ENCODE results near the gene SPATA16. TPM values are rescaled to one million over a fixed set of nuclear protein-coding genes. Genes with fewer than 3 reads are reported as not detected.
"Not testable (repeated sequence)": the region's sequence is repeated elsewhere in the genome, so short reads cannot be mapped to it uniquely, and the experiment has no call there.

The SPATA16 gene
- total RNA-seq, 2 experiments from 2014 or later = not detected

DNA sequence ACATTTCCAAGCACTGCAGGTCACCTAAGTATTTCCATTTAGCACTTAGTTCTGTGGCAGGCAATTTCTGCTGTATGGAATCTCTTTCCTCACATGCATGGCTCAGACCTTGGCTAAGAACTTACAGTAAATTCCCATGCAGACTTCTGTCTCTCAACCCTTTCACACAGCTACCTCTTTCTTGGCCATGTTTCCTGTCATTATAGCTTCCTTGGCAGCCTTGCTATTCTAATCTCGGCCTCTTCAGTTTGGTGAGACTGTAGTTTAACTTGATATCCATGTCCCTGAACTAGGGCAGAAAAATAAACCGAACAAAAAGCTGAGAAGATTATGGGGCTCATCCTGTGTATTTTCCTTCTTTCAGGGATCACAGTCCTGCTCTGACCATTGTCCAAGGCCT lies 96.0 kb downstream of the SPATA16 start:
- ChIA-PET CTCF (no interaction called here), POLR2A (no interaction called here)
- Mint-ChIP-seq H3K36me3 (ENCODE audit: low read depth) (no peaks in the 10 kb centered on the region), H3K4me1 (no peaks in the 10 kb centered on the region), H3K27me3 (no peaks in the 10 kb centered on the region), H3K27ac (no peak overlapping the region), H3K9me3 (no peaks in the 10 kb centered on the region), H3K4me3 (no peak overlapping the region)
- DNase-seq = no peak

DNA sequence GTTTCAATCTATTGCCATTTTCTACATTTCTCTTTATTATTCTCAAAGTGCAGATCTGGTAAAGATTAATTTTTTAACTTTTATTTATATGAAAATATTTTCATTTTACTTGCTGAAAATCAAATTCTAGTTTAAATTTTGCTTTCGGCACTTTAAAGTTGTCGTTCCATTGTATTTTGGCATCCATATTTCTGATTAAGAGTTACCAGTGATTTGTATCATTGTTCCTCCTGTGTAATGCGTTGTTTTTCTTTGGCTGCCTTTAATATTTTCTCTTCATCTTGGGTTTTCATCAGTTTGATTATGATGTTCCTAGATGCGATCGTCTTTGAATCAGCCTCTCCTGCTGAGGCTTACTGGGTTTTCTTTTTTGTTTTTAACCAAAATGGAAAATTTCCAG lies 97.3 kb downstream of the SPATA16 start:
- DNase-seq = no peak
- Mint-ChIP-seq H3K27me3 (no peaks in the 10 kb centered on the region), H3K4me1 (no peaks in the 10 kb centered on the region), H3K36me3 (ENCODE audit: low read depth) (no peaks in the 10 kb centered on the region), H3K27ac (no peak overlapping the region), H3K4me3 (no peak overlapping the region), H3K9me3 (no peaks in the 10 kb centered on the region)
- ChIA-PET POLR2A (no interaction called here), CTCF (no interaction called here)

DNA sequence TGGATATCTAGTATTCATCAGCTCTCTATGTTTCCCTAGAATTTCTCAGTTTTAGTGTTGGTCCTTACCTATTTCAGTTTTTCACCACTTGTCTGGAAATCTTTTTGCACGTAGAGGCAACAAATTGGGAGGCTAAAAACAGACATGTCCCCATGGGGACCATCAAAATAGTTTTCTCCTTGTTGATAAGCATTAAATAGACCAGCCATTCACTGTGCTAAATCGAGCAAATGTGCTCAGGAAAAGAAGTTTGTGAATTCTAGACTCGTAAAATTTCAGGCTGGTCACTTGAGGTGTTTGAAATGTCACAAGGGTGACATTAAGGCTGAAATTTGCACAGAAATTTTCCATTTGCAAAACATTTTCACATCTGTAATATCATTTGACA lies 102.6 kb downstream of the SPATA16 start:
- no peaks in the 10 kb centered on the region for H3K4me1 Mint-ChIP-seq

DNA sequence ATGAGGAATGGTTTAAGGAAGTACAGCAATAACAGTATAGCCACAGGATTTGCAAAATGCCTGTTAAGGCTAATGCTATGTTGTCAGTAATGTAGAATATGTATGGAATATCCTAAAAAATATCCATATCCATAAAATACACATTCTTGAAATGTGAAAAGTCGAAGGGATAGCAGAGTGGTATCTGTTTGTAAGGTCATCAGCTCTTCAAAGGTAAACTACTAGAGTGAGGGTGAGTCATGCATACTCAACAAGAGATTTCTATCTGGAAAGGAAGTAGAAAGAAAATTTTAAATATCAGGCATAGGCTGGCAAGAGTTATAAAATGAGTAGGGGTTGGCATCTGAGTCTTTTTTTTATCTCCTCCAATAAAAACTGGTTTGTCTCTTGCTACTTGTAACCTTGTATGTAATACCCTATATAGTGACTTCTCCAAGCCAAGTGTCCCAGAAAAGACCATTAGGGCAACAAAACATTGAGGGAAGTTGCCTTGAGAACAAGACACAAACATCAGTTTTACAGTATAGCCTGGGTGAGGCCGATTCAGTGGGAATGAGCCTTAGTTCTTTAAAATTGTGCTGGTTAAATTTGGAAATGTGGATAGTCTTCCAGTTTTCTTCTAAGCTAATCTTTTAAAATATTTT lies 103.1 kb downstream of the SPATA16 start:
- no peak for DNase-seq
- ChIA-PET CTCF (no interaction called here), POLR2A (no interaction called here)
- Mint-ChIP-seq H3K4me3 (no peak overlapping the region), H3K36me3 (ENCODE audit: low read depth) (no peaks in the 10 kb centered on the region), H3K9me3 (no peaks in the 10 kb centered on the region), H3K4me1 (no peaks in the 10 kb centered on the region), H3K27me3 (no peaks in the 10 kb centered on the region), H3K27ac (no peak overlapping the region)

More for the DNA sequence above, 102.6 kb downstream of the SPATA16 start:
- Mint-ChIP-seq H3K27me3 (no peaks in the 10 kb centered on the region), H3K36me3 (ENCODE audit: low read depth) (no peaks in the 10 kb centered on the region), H3K4me3 (no peak overlapping the region), H3K27ac (no peak overlapping the region), H3K9me3 (no peaks in the 10 kb centered on the region)
- no peak for DNase-seq
- POLR2A ChIA-PET = no interaction called here
- CTCF ChIA-PET = no interaction called here

DNA sequence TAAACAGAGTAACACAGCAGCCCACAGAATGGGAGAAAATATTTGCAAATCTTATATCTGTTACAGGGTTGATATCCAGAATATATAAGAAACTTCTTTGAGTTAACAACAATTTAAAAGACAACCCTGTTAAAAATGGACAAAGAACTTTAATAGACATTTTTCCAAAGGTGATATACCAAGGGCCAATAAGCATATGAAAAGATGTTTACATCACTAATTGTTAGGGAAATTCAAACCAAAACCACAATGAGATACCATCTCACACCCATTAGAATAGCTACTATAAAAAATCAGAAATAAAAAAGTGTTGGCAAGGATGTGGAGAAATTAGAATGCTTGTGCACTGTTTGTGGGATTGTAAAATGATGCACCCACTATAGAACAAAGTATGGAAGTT lies 110.8 kb downstream of the SPATA16 start:
- no peaks in the 10 kb centered on the region for H3K27me3 Mint-ChIP-seq
- POLR2A ChIA-PET = no interaction called here
- no peaks in the 10 kb centered on the region for H3K9me3 Mint-ChIP-seq
- H3K36me3 Mint-ChIP-seq (ENCODE audit: low read depth) = no peaks in the 10 kb centered on the region
- H3K4me3 Mint-ChIP-seq = no peak overlapping the region
- no peak overlapping the region for H3K27ac Mint-ChIP-seq
- no peak for DNase-seq
- H3K4me1 Mint-ChIP-seq = no peaks in the 10 kb centered on the region
- CTCF ChIA-PET = no interaction called here

DNA sequence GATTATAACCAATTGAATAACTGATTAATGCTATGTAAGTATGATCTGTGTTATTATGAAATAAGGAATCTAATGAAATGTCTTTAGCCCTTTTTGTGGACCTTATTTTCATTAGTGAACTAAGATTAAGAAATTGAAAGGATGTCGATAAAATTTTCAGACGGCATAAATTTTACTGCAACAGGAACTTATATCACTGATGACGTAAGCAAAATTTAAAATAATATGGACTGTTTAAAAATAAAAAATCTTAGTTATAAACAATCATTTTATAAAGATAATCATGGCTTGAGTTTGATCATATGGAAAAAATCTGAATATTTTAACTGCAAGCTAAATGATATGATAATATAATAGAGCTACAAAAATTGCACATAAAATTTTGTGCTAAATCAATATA lies 112.7 kb downstream of the SPATA16 start:
- Mint-ChIP-seq H3K27me3 (no peaks in the 10 kb centered on the region), H3K27ac (no peak overlapping the region), H3K4me1 (no peaks in the 10 kb centered on the region), H3K9me3 (no peaks in the 10 kb centered on the region), H3K36me3 (ENCODE audit: low read depth) (no peaks in the 10 kb centered on the region), H3K4me3 (no peak overlapping the region)
- POLR2A ChIA-PET = no interaction called here
- CTCF ChIA-PET = no interaction called here
- DNase-seq = no peak

DNA sequence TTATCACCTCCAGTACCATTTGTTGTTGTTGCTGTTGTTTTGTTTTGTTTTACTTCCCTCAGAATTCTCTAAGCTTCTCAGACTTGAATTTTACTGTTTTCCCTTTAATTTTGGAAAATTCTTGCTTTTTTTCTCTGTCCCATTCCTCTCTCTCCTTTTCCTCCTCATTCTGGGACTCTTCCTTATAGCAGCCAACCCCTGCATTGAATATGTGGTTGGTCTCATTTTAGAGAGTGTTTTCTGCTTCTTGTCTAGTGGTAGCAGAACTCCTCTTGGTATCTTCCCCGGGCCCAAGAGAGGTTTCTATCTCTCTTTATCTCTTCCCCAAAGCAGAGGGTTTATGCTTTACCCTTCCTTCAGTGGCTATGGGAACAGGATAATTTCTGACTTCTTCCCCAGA lies 113.6 kb downstream of the SPATA16 start:
- Mint-ChIP-seq H3K27me3 (no peaks in the 10 kb centered on the region), H3K9me3 (no peaks in the 10 kb centered on the region), H3K4me3 (no peak overlapping the region), H3K27ac (no peak overlapping the region), H3K4me1 (no peaks in the 10 kb centered on the region), H3K36me3 (ENCODE audit: low read depth) (no peaks in the 10 kb centered on the region)
- POLR2A ChIA-PET = no interaction called here
- DNase-seq = no peak
- CTCF ChIA-PET = no interaction called here

DNA sequence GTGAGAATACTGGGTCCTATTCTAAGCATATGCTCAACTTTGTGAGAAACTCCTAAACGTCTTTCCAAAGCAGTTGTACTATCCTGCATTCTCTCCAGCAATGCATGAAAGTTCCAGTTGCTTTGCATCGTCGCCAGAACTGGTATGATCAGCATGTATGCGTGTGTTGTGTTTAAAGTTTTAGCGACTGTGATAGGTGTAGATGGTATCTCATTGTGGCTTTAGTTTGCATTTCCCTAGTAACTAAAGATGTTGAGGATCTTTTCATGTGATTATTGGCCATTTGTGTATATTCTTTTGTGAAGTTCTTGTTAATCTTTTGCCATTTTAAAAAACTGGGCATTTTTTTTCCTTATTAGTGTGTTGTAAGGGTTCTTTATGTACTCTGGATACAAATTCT lies 115.1 kb downstream of the SPATA16 start:
- POLR2A ChIA-PET = no interaction called here
- no peak for DNase-seq
- CTCF ChIA-PET = no interaction called here
- H3K36me3 Mint-ChIP-seq (ENCODE audit: low read depth) = no peaks in the 10 kb centered on the region
- H3K27me3 Mint-ChIP-seq = no peaks in the 10 kb centered on the region
- no peaks in the 10 kb centered on the region for H3K4me1 Mint-ChIP-seq
- H3K27ac Mint-ChIP-seq = no peak overlapping the region
- no peak overlapping the region for H3K4me3 Mint-ChIP-seq
- H3K9me3 Mint-ChIP-seq = no peaks in the 10 kb centered on the region

DNA sequence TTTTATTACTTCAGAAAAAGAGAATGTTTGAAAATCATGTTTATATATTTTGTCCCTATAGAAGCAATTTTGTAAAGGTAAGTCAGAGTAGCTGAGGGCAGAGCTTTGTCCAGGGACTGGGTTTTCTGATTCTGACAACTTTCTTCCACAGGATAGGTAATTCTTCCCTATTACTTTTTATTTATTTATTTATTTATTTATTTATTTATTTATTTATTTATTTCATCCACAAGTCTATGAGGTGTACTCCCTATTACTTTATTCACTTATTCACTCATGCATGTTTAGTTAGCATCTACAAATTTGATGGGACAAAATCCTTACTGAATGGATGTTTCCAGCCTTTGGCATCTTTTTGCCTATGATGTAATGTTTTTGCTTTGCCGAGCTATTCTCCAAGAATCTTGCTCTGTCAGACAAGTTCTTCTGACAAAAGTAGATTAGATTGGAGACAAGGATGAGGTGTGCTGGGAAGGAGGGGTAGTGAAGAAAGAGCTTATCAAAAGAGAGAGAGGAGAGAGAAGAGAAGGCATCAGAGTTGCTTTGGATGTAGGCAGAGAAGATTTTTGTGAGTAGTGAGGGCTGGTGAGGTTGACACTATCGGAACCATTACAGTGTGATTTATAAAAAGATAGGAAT lies 119.4 kb downstream of the SPATA16 start:
- H3K27ac Mint-ChIP-seq = no peak overlapping the region
- no peaks in the 10 kb centered on the region for H3K4me1 Mint-ChIP-seq
- H3K9me3 Mint-ChIP-seq = no peaks in the 10 kb centered on the region
- H3K4me3 Mint-ChIP-seq = no peak overlapping the region
- DNase-seq = no peak
- H3K36me3 Mint-ChIP-seq (ENCODE audit: low read depth) = no peaks in the 10 kb centered on the region
- CTCF ChIA-PET = no interaction called here
- H3K27me3 Mint-ChIP-seq = no peaks in the 10 kb centered on the region
- POLR2A ChIA-PET = no interaction called here

DNA sequence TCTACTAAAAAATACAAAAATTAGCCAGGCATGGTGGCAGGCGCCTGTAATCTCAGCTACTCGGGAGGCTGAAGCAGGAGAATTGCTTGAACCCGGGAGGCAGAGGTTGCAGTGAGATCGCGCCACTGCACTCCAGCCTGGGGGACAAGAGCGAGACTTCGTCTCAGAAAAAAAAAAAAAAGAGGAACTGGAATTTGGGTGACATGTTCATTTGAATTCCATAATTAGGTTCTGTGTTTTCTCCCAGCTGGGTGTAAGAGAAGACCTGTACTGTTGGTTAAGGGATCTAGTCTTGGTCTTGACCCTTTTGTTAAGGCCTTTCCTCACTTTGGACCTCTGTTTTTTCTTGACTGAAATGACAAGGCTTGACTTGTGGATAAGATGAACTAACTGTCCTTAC lies 120.9 kb downstream of the SPATA16 start:
- POLR2A ChIA-PET; DNase-seq; H3K9me3 Mint-ChIP-seq; H3K27me3 Mint-ChIP-seq; H3K27ac Mint-ChIP-seq; H3K36me3 Mint-ChIP-seq (ENCODE audit: low read depth); H3K4me3 Mint-ChIP-seq; CTCF ChIA-PET; H3K4me1 Mint-ChIP-seq: not testable (repeated sequence)

DNA sequence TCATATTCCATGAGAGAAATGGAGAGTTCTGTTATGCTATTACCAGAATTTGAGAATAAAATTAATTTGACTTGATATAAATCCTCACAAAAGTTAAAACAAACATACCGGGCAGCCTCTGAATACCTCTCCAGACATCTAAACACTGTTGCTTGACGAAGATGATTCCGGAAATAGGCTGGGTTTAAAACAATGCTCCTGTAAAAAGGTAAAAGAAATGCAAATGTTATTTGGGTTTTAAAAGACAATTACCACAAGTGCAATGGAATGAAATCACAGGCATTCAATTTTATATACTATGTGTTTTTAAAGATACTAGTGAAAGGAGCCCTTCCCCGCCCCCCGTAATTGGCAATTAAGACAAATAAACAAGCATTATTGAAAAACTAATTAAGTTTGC lies 121.7 kb downstream of the SPATA16 start:
- ChIA-PET POLR2A (no interaction called here), CTCF (no interaction called here)
- H3K27ac Mint-ChIP-seq = no peak overlapping the region
- no peak for DNase-seq
- no peak overlapping the region for H3K4me3 Mint-ChIP-seq
- no peaks in the 10 kb centered on the region for H3K4me1 Mint-ChIP-seq
- no peaks in the 10 kb centered on the region for H3K27me3 Mint-ChIP-seq
- H3K9me3 Mint-ChIP-seq = no peaks in the 10 kb centered on the region
- no peaks in the 10 kb centered on the region for H3K36me3 Mint-ChIP-seq (ENCODE audit: low read depth)

DNA sequence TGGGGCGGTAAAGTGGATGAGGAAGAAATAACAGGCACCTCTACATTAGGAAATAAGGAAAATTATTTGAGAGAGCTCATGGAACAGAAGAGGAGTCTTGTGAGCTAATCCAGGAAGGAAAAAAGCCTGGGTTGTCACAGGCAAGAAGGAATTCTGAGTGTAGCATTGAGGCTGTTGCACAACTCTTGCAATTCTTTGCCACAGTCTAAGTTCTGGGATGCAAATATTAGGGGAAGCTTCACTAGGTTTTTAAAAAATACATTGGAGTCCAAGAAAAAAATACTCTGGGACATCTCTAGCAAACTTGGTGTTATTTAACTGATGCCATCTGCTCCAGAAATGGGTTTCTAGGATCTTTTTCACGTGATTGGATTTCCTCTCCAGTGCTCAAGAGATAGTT lies 122.3 kb downstream of the SPATA16 start:
- no peak overlapping the region for H3K27ac Mint-ChIP-seq
- no peak for DNase-seq
- POLR2A ChIA-PET = no interaction called here
- no peaks in the 10 kb centered on the region for H3K36me3 Mint-ChIP-seq (ENCODE audit: low read depth)
- H3K27me3 Mint-ChIP-seq = no peaks in the 10 kb centered on the region
- H3K4me1 Mint-ChIP-seq = no peaks in the 10 kb centered on the region
- H3K9me3 Mint-ChIP-seq = no peaks in the 10 kb centered on the region
- CTCF ChIA-PET = no interaction called here
- H3K4me3 Mint-ChIP-seq = no peak overlapping the region

DNA sequence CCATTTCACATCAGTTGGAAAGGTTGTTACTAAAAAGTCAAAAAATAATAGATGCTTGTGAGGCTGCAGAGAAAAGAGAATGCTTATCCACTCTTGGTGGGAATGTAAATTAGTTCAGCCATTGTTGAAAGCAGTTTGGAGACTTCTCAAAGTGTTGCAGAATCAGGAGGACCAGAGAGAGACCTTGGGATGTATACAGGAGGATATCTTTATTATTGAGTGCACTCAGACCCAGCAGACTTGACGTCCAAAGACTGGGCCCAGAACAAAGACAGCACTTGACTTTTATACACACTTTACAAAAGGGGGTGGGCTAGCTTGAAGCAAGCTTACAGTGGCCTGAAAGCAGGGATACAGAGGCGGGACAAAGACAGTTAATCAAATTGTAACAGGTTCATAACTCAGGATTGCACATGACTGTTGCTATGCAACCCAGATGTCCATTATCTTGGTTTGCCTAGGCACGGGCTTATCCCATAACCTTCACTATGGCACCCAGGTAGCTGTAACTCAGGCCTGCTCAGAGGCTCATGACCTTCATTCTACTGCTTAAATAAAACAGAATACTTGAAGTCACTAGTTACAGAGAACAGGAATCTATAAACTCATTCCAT lies 127.7 kb downstream of the SPATA16 start:
- ChIA-PET CTCF (no interaction called here), POLR2A (no interaction called here)
- no peaks in the 10 kb centered on the region for H3K4me1 Mint-ChIP-seq
- no peaks in the 10 kb centered on the region for H3K27me3 Mint-ChIP-seq
- no peak overlapping the region for H3K27ac Mint-ChIP-seq
- DNase-seq = no peak
- no peak overlapping the region for H3K4me3 Mint-ChIP-seq
- no peaks in the 10 kb centered on the region for H3K36me3 Mint-ChIP-seq (ENCODE audit: low read depth)
- no peaks in the 10 kb centered on the region for H3K9me3 Mint-ChIP-seq

DNA sequence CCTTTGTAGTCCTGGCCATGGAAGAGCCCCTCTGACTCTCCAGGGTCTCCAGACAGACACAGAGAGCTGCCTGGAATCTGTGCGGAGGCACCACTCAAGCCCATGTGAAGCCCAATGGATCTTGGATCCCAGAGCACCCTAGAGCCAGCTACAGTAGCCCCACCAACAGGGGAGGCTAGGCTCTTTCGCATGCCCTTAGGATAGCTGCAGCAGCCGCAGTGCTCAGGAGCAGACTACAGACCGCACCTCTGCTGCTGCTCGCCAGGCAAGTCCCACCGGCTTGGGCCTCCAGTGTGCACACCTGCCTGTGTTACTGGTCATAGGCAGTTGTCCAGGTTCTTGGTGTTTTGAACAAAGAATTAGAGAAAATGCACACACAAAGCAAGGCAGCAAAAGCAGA lies 131.6 kb downstream of the SPATA16 start:
- no peaks in the 10 kb centered on the region for H3K27me3 Mint-ChIP-seq
- no peak overlapping the region for H3K4me3 Mint-ChIP-seq
- POLR2A ChIA-PET = no interaction called here
- no peak overlapping the region for H3K27ac Mint-ChIP-seq
- no peaks in the 10 kb centered on the region for H3K36me3 Mint-ChIP-seq (ENCODE audit: low read depth)
- CTCF ChIA-PET = no interaction called here
- no peaks in the 10 kb centered on the region for H3K4me1 Mint-ChIP-seq
- H3K9me3 Mint-ChIP-seq = no peaks in the 10 kb centered on the region
- DNase-seq = no peak
